ENCODE measurements around the gene RASGRF2.
"Not testable (repeated sequence)": the region's sequence is repeated elsewhere in the genome, so short reads cannot be mapped to it uniquely, and the experiment has no call there.

Gene RASGRF2

DNA sequence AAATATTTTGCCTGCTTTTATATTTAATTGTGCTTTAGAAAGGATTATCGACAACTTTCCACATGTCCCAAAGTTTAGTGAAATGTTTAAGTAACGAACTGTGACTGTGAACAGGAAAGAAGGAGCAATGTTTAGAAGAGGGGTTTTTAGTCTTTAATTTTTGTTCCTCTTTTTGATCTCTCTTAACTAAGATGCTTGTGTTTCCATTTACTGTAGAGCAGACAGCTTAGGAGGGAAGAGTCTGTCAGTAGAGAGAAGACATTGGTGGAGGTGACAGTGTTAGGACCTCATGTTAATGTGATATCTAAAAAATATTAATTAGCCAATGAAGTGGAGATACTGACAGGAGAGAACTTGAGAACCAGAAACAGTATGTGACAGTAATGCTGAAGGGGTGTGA lies 92.2 kb downstream of the RASGRF2 start:
- CTCF ChIA-PET, result no interaction called here
- no peaks in the 10 kb centered on the region for H3K36me3 ChIP-seq (ENCODE audit: control insufficient read depth in 4 of 4, insufficient read depth in 4 of 4, low read length in 3 of 4)

DNA sequence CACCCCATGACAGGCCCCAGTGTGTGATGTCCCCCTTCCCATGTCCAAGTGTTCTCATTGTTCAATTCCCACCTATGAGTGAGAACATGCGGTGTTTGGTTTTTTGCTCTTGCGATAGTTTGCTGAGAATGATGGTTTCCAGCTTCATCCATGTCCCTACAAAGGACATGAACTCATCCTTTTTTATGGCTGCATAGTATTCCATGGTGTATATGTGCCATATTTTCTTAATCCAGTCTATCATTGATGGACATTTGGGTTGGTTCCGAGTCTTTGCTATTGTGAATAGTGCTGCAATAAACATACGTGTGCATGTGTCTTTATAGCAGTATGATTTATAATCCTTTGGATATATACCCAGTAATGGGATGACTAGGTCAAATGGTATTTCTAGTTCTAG lies 93.1 kb downstream of the RASGRF2 start:
- CTCF ChIA-PET; POLR2A ChIA-PET; H3K27me3 ChIP-seq (replicated peaks in 2 of 5; ENCODE audit: control insufficient read depth in 4 of 5, insufficient read depth in 5 of 5, low read length in 4 of 5); H3K27ac ChIP-seq (ENCODE audit: insufficient read depth in 1 of 2, low read depth in 1 of 2, low read length in 2 of 2, poor library complexity in 1 of 2, severe bottlenecking in 2 of 2); DNase-seq; H3K36me3 ChIP-seq (ENCODE audit: control insufficient read depth in 4 of 4, insufficient read depth in 4 of 4, low read length in 3 of 4); H3K4me1 ChIP-seq (ENCODE audit: control extremely low read depth in 1 of 4, control insufficient read depth in 4 of 4, insufficient read depth in 4 of 4, low read length in 3 of 4); H3K4me3 ChIP-seq (ENCODE audit: control insufficient read depth in 1 of 7, extremely low read depth in 1 of 7, insufficient read depth in 4 of 7, low read depth in 2 of 7, low read length in 6 of 7); H3K9me3 ChIP-seq (ENCODE audit: control extremely low read depth in 1 of 5, control insufficient read depth in 4 of 5, insufficient read depth in 2 of 5, low read depth in 1 of 5, low read length in 4 of 5): not testable (repeated sequence)
- no CpG with 5 or more reads among the region's 4 CpGs for WGBS (ENCODE audit: insufficient coverage)

More for the DNA sequence above, 92.2 kb downstream of the RASGRF2 start:
- no CpG with 5 or more reads among the region's 2 CpGs for whole genome bisulfite sequencing (ENCODE audit: insufficient coverage)
- Histone ChIP-seq H3K4me3 (ENCODE audit: control insufficient read depth in 1 of 7, extremely low read depth in 1 of 7, insufficient read depth in 4 of 7, low read depth in 2 of 7, low read length in 6 of 7) (no peak overlapping the region), H3K4me1 (ENCODE audit: control extremely low read depth in 1 of 4, control insufficient read depth in 4 of 4, insufficient read depth in 4 of 4, low read length in 3 of 4) (no peaks in the 10 kb centered on the region), H3K27me3 (replicated peaks in 2 of 5; ENCODE audit: control insufficient read depth in 4 of 5, insufficient read depth in 5 of 5, low read length in 4 of 5) (no peaks in the 10 kb centered on the region), H3K27ac (ENCODE audit: insufficient read depth in 1 of 2, low read depth in 1 of 2, low read length in 2 of 2, poor library complexity in 1 of 2, severe bottlenecking in 2 of 2) (no peak overlapping the region), H3K9me3 (ENCODE audit: control extremely low read depth in 1 of 5, control insufficient read depth in 4 of 5, insufficient read depth in 2 of 5, low read depth in 1 of 5, low read length in 4 of 5) (no peaks in the 10 kb centered on the region)
- POLR2A ChIA-PET, result no interaction called here
- DNase-seq, result no peak

DNA sequence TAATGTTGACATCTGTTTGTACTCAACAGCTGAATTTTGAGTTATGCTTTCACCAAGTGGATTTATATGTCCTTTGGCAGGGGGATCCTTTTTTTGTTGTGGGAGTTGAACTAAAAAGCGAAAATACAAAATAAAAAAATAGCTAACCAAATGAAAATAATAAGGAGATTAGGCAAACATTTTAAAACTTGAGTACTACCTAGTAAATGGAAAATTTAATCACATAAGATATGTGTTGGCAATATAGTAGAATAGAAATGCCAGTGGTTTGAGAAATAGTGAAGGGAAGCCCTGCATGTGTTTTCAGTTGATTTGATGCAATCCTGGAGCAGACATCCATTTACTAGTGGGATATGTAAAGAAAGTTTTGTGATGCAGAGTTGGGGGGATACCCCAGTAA lies 98.0 kb downstream of the RASGRF2 start:
- DNase-seq, result no peak
- Histone ChIP-seq H3K27ac (ENCODE audit: insufficient read depth in 1 of 2, low read depth in 1 of 2, low read length in 2 of 2, poor library complexity in 1 of 2, severe bottlenecking in 2 of 2) (no peak overlapping the region), H3K27me3 (replicated peaks in 2 of 5; ENCODE audit: control insufficient read depth in 4 of 5, insufficient read depth in 5 of 5, low read length in 4 of 5) (no peaks in the 10 kb centered on the region), H3K36me3 (ENCODE audit: control insufficient read depth in 4 of 4, insufficient read depth in 4 of 4, low read length in 3 of 4) (no peaks in the 10 kb centered on the region), H3K9me3 (ENCODE audit: control extremely low read depth in 1 of 5, control insufficient read depth in 4 of 5, insufficient read depth in 2 of 5, low read depth in 1 of 5, low read length in 4 of 5) (peaks cover 0 to 4% (median 0%) of the 10 kb centered on the region in 5 experiments), H3K4me1 (ENCODE audit: control extremely low read depth in 1 of 4, control insufficient read depth in 4 of 4, insufficient read depth in 4 of 4, low read length in 3 of 4) (no peaks in the 10 kb centered on the region), H3K4me3 (ENCODE audit: control insufficient read depth in 1 of 7, extremely low read depth in 1 of 7, insufficient read depth in 4 of 7, low read depth in 2 of 7, low read length in 6 of 7) (no peak overlapping the region)
- no CpG with 5 or more reads among the region's 1 CpG for WGBS (ENCODE audit: insufficient coverage)
- ChIA-PET CTCF (no interaction called here), POLR2A (no interaction called here)

DNA sequence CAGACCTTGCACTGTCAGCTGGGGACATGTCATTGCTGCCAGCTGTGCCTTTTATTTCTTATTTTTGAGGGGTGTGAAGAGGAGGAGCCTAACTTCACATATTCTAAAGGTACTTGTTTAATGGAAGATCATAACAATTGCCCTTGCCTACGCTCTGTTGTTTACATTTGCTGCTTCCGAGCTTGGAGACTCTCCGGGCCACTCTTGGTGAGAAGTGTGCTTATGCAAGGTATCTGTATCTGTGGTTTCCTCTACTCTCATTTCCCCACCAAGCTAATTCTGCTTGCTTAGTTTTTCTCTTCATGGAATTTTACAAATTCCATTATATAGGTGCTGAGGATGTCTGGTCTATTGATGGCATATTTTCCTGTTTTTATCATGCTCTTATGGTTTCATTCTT lies 105.3 kb downstream of the RASGRF2 start:
- no peaks in the 10 kb centered on the region for H3K36me3 ChIP-seq (ENCODE audit: control insufficient read depth in 4 of 4, insufficient read depth in 4 of 4, low read length in 3 of 4)
- H3K9me3 ChIP-seq (ENCODE audit: control extremely low read depth in 1 of 5, control insufficient read depth in 4 of 5, insufficient read depth in 2 of 5, low read depth in 1 of 5, low read length in 4 of 5), result peaks cover 0 to 3% (median 0%) of the 10 kb centered on the region in 5 experiments
- ChIA-PET CTCF (no interaction called here), POLR2A (no interaction called here)
- peaks cover 0 to 2% (median 0%) of the 10 kb centered on the region in 5 experiments for H3K27me3 ChIP-seq (replicated peaks in 2 of 5; ENCODE audit: control insufficient read depth in 4 of 5, insufficient read depth in 5 of 5, low read length in 4 of 5)
- no peak for DNase-seq
- no peak overlapping the region for H3K27ac ChIP-seq (ENCODE audit: insufficient read depth in 1 of 2, low read depth in 1 of 2, low read length in 2 of 2, poor library complexity in 1 of 2, severe bottlenecking in 2 of 2)
- no CpG with 5 or more reads among the region's 3 CpGs for WGBS (ENCODE audit: insufficient coverage)
- H3K4me3 ChIP-seq (ENCODE audit: control insufficient read depth in 1 of 7, extremely low read depth in 1 of 7, insufficient read depth in 4 of 7, low read depth in 2 of 7, low read length in 6 of 7), result no peak overlapping the region
- no peaks in the 10 kb centered on the region for H3K4me1 ChIP-seq (ENCODE audit: control extremely low read depth in 1 of 4, control insufficient read depth in 4 of 4, insufficient read depth in 4 of 4, low read length in 3 of 4)

DNA sequence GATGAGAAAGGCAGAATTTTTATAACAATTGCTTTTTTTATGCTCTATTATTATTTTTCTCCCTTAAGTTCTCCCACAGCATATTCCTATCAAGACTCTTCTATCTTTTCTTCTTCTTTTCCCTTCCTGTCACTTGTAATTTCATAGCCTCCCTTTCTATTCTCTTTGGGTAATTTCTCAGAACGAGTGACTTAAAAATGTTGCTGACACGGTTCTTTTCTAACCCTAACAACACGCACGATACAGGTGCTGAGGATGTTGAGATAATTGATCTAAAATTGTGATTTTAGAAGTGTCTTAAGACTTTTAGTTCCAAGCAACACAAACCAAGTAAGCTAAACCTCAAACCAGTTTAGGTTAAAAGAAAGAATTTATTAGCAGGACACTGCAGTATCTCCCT lies 105.9 kb downstream of the RASGRF2 start:
- WGBS (ENCODE audit: insufficient coverage), result no CpG with 5 or more reads among the region's 4 CpGs
- Histone ChIP-seq H3K9me3 (ENCODE audit: control extremely low read depth in 1 of 5, control insufficient read depth in 4 of 5, insufficient read depth in 2 of 5, low read depth in 1 of 5, low read length in 4 of 5) (peaks cover 0 to 3% (median 0%) of the 10 kb centered on the region in 5 experiments), H3K27ac (ENCODE audit: insufficient read depth in 1 of 2, low read depth in 1 of 2, low read length in 2 of 2, poor library complexity in 1 of 2, severe bottlenecking in 2 of 2) (no peak overlapping the region), H3K4me1 (ENCODE audit: control extremely low read depth in 1 of 4, control insufficient read depth in 4 of 4, insufficient read depth in 4 of 4, low read length in 3 of 4) (no peaks in the 10 kb centered on the region), H3K27me3 (replicated peaks in 2 of 5; ENCODE audit: control insufficient read depth in 4 of 5, insufficient read depth in 5 of 5, low read length in 4 of 5) (peaks cover 0 to 2% (median 0%) of the 10 kb centered on the region in 5 experiments), H3K4me3 (ENCODE audit: control insufficient read depth in 1 of 7, extremely low read depth in 1 of 7, insufficient read depth in 4 of 7, low read depth in 2 of 7, low read length in 6 of 7) (no peak overlapping the region), H3K36me3 (ENCODE audit: control insufficient read depth in 4 of 4, insufficient read depth in 4 of 4, low read length in 3 of 4) (no peaks in the 10 kb centered on the region)
- ChIA-PET POLR2A (no interaction called here), CTCF (no interaction called here)
- DNase-seq, result no peak

DNA sequence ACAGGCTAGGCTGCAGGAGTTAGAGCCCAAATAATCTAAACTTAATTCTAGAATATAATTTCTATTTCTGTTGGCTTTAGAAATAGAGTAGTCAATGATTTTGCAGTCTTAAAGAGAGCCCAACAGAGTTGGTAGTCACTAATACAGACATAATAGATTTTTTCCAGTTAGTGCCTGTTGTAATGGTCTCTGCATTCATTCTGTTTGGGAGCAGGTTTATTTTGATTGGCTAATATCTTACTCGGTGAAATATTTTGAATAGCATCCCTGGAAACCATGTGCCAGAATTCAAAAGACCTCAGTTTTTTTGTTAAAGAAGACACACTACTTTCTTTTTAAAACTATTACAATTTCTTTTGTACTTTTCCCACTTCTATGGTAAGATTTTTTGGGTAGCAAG lies 107.2 kb downstream of the RASGRF2 start:
- POLR2A ChIA-PET, result no interaction called here
- no peaks in the 10 kb centered on the region for H3K36me3 ChIP-seq (ENCODE audit: control insufficient read depth in 4 of 4, insufficient read depth in 4 of 4, low read length in 3 of 4)
- H3K27ac ChIP-seq (ENCODE audit: insufficient read depth in 1 of 2, low read depth in 1 of 2, low read length in 2 of 2, poor library complexity in 1 of 2, severe bottlenecking in 2 of 2), result no peak overlapping the region
- no peak overlapping the region for H3K4me3 ChIP-seq (ENCODE audit: control insufficient read depth in 1 of 7, extremely low read depth in 1 of 7, insufficient read depth in 4 of 7, low read depth in 2 of 7, low read length in 6 of 7)
- CTCF ChIA-PET, result no interaction called here
- peaks cover 0 to 2% (median 0%) of the 10 kb centered on the region in 5 experiments for H3K27me3 ChIP-seq (replicated peaks in 2 of 5; ENCODE audit: control insufficient read depth in 4 of 5, insufficient read depth in 5 of 5, low read length in 4 of 5)
- H3K4me1 ChIP-seq (ENCODE audit: control extremely low read depth in 1 of 4, control insufficient read depth in 4 of 4, insufficient read depth in 4 of 4, low read length in 3 of 4), result no peaks in the 10 kb centered on the region
- no peak for DNase-seq
- H3K9me3 ChIP-seq (ENCODE audit: control extremely low read depth in 1 of 5, control insufficient read depth in 4 of 5, insufficient read depth in 2 of 5, low read depth in 1 of 5, low read length in 4 of 5), result peaks cover 0 to 3% (median 0%) of the 10 kb centered on the region in 5 experiments
- no CpG with 5 or more reads among the region's 1 CpG for WGBS (ENCODE audit: insufficient coverage)

DNA sequence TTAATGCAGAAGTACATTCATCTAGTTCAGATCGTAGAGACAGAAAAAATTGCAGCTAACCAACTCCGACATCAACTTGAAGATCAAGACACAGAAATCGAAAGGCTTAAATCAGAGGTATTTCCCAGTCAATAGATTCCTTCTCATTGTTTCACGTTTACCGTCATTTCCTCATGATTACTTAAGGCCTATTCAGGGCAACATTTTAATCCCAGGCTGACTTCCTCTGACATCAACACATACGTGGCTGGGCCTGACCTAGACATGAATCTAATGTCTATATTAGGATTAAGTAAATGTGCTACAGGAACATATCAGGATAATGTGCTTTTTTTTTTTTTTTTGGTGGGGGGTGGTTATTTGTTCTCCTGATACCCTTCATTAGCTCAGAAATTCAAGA lies 107.9 kb downstream of the RASGRF2 start:
- H3K36me3 ChIP-seq (ENCODE audit: control insufficient read depth in 4 of 4, insufficient read depth in 4 of 4, low read length in 3 of 4), result no peaks in the 10 kb centered on the region
- ChIA-PET POLR2A (no interaction called here), CTCF (no interaction called here)
- DNase-seq, result no peak
- no peaks in the 10 kb centered on the region for H3K4me1 ChIP-seq (ENCODE audit: control extremely low read depth in 1 of 4, control insufficient read depth in 4 of 4, insufficient read depth in 4 of 4, low read length in 3 of 4)
- WGBS (ENCODE audit: insufficient coverage), result 97% methylated on average over 5 of the region's 6 CpGs
- peaks cover 0 to 3% (median 0%) of the 10 kb centered on the region in 5 experiments for H3K9me3 ChIP-seq (ENCODE audit: control extremely low read depth in 1 of 5, control insufficient read depth in 4 of 5, insufficient read depth in 2 of 5, low read depth in 1 of 5, low read length in 4 of 5)
- no peak overlapping the region for H3K4me3 ChIP-seq (ENCODE audit: control insufficient read depth in 1 of 7, extremely low read depth in 1 of 7, insufficient read depth in 4 of 7, low read depth in 2 of 7, low read length in 6 of 7)
- peaks cover 0 to 2% (median 0%) of the 10 kb centered on the region in 5 experiments for H3K27me3 ChIP-seq (replicated peaks in 2 of 5; ENCODE audit: control insufficient read depth in 4 of 5, insufficient read depth in 5 of 5, low read length in 4 of 5)
- H3K27ac ChIP-seq (ENCODE audit: insufficient read depth in 1 of 2, low read depth in 1 of 2, low read length in 2 of 2, poor library complexity in 1 of 2, severe bottlenecking in 2 of 2), result no peak overlapping the region
